ENCODE results near the gene OR7A17. TPM values are rescaled to one million over a fixed set of nuclear protein-coding genes. Genes with fewer than 3 reads are reported as not detected.

Gene OR7A17
- total RNA-seq, 1 donor: not detected

- H3K4me3 ChIP-seq (ENCODE audit: low read depth, low read length): no peak overlapping the region
- TF ChIP-seq CTCF (IDR thresholded peaks at IDR 0.05; ENCODE audit: insufficient read depth, low read depth, low read length): no peak
- DNase-seq (ENCODE audit: low read depth): no peak
Observed at GRCh38 chr19:14890643-14891379, 4.9 kb upstream of the OR7A17 start.

- no peak for DNase-seq (ENCODE audit: low read depth)
Observed at GRCh38 chr19:14889994-14890642, 4.2 kb upstream of the OR7A17 start.

GRCh38 chr19:14871619-14872230, 14.2 kb downstream of the OR7A17 start:
- peak; percentile 50 for TF ChIP-seq CTCF (IDR thresholded peaks at IDR 0.05; ENCODE audit: insufficient read depth, low read depth, low read length)
- DNase-seq (ENCODE audit: low read depth): peak; percentile 30
- no peak overlapping the region for H3K4me3 ChIP-seq (ENCODE audit: low read depth, low read length)

More at GRCh38 chr19:14889994-14890642, 4.2 kb upstream of the OR7A17 start:
- H3K4me3 ChIP-seq (ENCODE audit: low read depth, low read length): no peak overlapping the region
- no peak for TF ChIP-seq CTCF (IDR thresholded peaks at IDR 0.05; ENCODE audit: insufficient read depth, low read depth, low read length)

GRCh38 chr19:14868497-14868896, 17.4 kb downstream of the OR7A17 start:
- no peak for DNase-seq (ENCODE audit: low read depth)
- no peak for TF ChIP-seq CTCF (IDR thresholded peaks at IDR 0.05; ENCODE audit: insufficient read depth, low read depth, low read length)
- no peak overlapping the region for H3K4me3 ChIP-seq (ENCODE audit: low read depth, low read length)

GRCh38 chr19:14848822-14849221, 37.1 kb downstream of the OR7A17 start, which contains the start of gene OR7A10:
Gene OR7A10, minus strand, starts transcription at chr19:14848922. Its CDS starts 7,045 bp downstream, at chr19:14841877.
- TF ChIP-seq CTCF (IDR thresholded peaks at IDR 0.05; ENCODE audit: insufficient read depth, low read depth, low read length): no peak
- H3K4me3 ChIP-seq (ENCODE audit: low read depth, low read length): no peak within 1 kb of the TSS

GRCh38 chr19:14843578-14843977, 42.4 kb downstream of the OR7A17 start:
- H3K4me3 ChIP-seq (ENCODE audit: low read depth, low read length): no peak overlapping the region
- peak; percentile 37 for DNase-seq (ENCODE audit: low read depth)
- TF ChIP-seq CTCF (IDR thresholded peaks at IDR 0.05; ENCODE audit: insufficient read depth, low read depth, low read length): no peak

More at GRCh38 chr19:14848822-14849221, 37.1 kb downstream of the OR7A17 start, which contains the start of gene OR7A10:
- no peak for DNase-seq (ENCODE audit: low read depth)
